HG03565 (cell line): ENCODE data around the gene RNF223.
"Not testable (repeated sequence)": the region's sequence is repeated elsewhere in the genome, so short reads cannot be mapped to it uniquely, and the experiment has no call there.

Experiments used
- ATAC-seq: cut with Tn5 transposase; IDR thresholded peaks from one replicate; pipeline ENCODE4 v1.9.1; 2021; ENCODE audit warnings: mild to moderate bottlenecking, moderate library complexity; ENCODE audit not compliant: unreplicated experiment

The RNF223 gene

DNA sequence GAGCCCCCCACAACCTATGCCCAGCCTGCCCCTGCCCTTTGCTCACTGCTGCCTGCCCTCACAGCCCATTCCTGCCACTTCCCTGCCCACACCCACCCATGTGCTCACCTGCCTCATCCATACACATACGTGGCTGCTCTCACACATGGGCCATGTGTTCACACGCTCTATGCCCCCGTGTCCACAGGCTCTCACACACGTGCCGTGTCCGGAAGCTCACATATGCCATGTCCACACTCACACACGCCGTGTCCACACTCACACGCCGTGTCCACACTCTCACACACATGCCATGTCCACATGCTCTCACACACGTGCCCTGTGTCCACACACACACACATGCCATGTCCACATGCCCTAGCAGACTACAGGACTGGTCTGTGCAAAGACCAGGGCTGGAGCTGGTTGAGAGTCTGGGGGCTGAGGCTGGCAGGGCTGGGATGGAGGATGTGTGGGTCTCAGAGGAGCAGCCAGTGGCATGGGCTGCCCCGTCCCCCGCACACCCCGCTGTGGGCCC is 583 bp upstream of the RNF223 start:
- no peak for ATAC-seq

GRCh38 chr1:1072849-1073742 is 1.0 kb downstream of the RNF223 start:
- no peak for ATAC-seq

GRCh38 chr1:1072299-1072848 is 1.7 kb downstream of the RNF223 start:
- ATAC-seq: no peak

- ATAC-seq: no peak
These were observed 2.4 kb downstream of the RNF223 start for GRCh38 chr1:1071486-1072298.

- no peak for ATAC-seq
These were observed 4.1 kb downstream of the RNF223 start for GRCh38 chr1:1069711-1070676.

DNA sequence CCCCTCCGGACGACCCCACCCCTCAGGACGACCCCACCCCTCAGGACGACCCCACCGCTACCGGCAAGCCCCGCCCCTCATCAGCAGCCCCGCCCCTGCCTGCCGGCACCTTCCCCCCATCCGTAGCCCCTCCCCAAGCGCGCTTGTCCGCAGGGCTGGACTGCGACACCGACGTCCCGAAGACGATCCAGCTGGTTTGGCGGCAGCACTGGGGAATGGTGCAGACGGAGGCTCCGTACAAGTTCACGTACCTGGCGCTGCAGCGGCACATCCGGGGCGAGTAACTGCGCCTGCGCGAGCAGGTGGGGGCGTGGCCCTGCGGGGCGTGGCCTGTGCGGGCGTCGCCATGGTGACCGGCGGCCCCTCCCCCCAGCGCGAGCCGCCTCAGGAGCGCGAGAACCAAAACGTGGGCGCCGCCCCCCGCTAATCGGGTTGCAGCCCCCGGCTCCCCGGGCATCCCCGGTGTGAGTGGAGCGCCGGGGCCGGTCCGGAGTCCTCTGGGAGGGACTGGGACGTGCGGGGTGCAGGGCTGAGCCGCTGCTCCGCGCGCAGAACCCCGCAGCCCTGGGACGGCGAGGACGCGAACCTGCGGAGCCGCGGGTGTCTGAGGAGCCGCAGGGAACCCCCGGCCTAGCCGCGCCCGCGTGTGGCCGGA is 4.9 kb downstream of the RNF223 start:
- peak; percentile 44 for ATAC-seq

- ATAC-seq: no peak
These were observed 5.5 kb downstream of the RNF223 start for GRCh38 chr1:1068517-1069055.

GRCh38 chr1:1067860-1068516 is 6.1 kb downstream of the RNF223 start:
- no peak for ATAC-seq

GRCh38 chr1:1067284-1067859 is 6.7 kb downstream of the RNF223 start:
- ATAC-seq: no peak

- no peak for ATAC-seq
These were observed 7.5 kb downstream of the RNF223 start for GRCh38 chr1:1066403-1067283.

DNA sequence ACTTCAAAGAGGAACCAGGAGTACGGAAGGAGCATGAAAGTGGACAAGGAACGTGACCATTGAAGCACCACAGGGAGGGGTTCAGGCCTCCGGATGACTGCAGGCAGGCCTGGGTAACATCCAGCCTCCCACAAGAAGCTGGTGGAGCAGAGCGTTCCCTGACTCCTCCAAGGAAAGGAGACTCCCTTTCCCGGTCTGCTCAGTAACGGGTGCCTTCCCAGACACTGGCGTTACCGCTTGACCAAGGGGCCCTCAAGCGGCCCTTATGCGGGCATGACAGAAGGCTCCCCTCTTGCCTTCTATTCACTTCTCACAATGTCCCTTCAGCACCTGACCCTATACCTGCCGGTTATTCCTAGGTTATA is 8.2 kb downstream of the RNF223 start:
- not testable (repeated sequence) for ATAC-seq

DNA sequence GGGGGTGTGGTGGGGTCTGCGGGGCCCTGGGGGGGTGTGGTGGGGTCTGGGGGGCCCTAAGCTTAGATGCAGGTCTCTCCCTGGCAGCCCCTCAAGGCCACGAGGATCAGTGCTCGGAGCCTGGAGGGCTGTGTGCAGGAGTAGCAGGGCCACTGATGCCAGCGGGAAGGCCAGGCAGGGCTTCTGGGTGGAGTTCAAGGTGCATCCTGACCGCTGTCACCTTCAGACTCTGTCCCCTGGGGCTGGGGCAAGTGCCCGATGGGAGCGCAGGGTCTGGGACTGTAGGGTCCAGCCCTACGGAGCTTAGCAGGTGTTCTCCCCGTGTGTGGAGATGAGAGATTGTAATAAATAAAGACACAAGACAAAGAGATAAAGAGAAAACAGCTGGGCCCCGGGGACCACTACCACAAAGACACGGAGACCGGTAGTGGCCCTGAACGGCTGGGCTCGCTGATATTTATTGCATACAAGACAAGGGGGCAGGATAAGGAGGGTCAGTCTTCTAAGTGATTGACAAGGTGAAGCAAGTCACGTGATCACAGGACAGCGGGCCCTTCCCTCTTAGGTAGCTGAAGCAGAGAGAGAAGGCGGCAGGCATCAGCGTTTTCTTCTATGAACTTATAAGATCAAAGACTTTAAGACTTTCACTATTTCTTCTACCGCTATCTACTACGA is 8.7 kb downstream of the RNF223 start:
- no peak for ATAC-seq

GRCh38 chr1:1063945-1064831 is 9.9 kb downstream of the RNF223 start:
- peak; percentile 45 for ATAC-seq

DNA sequence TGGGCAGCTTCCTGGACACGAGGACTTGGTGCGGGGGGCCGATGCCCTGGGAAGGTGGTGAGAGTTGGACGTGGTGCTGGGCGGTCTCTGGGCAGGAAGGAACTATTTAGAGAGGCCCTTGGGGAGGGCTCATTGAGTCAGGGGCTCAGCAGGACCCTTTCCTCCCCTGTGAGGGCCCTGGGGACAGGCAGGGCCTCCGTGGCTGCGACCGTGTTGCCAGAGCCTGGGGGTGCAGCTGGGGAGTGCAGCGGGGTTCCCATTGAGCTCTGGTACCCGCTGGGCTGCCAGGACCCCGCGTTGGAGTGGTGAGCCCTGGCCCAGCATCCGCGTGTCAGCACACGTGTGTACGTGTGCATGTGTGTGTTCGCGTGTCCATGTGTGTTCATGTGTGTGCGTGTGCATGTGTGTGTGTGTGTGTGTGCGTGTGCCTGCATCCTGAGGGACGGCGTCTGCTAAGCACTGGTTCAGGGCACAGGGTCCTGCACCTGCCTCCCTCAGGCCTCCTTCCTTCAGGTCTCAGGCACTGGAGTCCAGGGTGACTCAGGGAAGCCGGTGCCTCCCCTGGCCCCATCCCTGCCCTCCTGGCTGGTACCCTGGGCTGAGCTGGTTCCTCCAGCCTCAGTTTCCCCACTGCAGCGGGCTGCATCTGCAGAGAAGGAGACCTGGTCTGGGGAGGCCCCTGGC is 10.7 kb downstream of the RNF223 start:
- ATAC-seq: no peak

DNA sequence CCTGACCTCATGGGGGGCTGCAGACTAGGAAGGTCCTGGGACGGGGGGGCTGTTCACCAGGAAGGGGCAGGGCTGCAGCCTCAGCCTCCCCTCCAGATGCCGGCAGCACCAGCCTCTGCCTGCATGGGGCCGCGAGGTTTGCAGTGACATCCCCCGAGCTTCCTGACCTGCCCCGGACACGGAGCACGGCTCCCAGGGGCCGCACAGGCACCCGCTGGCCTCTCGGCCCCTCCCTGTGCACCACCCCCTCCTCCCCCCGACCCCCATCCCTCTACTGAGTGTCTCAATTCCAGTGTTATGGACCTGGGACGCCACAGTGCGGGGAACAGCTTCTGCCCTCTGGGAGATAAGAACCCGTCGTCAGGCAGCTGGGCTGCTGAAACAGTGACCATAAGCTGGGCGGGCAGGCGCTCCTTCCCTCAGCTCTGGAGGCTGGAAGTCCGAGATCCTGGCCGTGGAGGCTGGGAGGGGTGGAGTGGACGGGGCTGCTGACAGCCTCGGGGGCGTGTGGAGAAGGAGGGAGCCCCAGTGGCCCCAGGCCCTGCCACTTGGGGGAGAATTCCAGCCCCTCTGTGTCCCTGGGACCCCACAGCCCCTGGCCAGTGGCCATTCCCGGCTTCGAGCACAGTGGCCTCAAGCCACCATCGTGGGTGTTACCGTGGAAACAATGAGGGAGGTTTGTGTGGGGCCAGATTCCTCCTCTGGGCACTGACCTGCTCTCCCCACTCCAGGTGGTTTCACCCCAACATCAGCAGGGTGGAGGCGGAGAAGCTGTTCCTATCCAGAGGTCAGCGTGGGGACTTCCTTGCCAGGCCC is 11.6 kb downstream of the RNF223 start:
- no peak for ATAC-seq
